Astrocyte (in vitro differentiated cells and primary cell): ENCODE data around the gene NISCH. TPM values are rescaled to one million over a fixed set of nuclear protein-coding genes. Genes with fewer than 3 reads are reported as not detected.
A peak's percentile ranks its signal among the peaks of the same experiment; 100 is the strongest.

Experiments used
- DNase-seq: peaks from one replicate; pipeline ENCODE4 v3.0.0-alpha.2; 2010; ENCODE audit warnings: low read depth
- FAIRE-seq: peaks from 2 replicates; lab custom pipeline; 2011; peaks lifted over from hg19 to GRCh38; lab: Jason Lieb, UNC
- H2AFZ ChIP-seq: 2 replicates; pipeline ENCODE4 v1.6.0; 2012; ENCODE audit warnings: low read depth, low read length, inconsistent platforms
- H3K27ac ChIP-seq: 2 replicates; pipeline ENCODE4 v1.5.1; 2011; ENCODE audit warnings: low read depth, low read length, inconsistent platforms
- H3K27me3 ChIP-seq: 2 replicates; pipeline ENCODE4 v1.6.0; 2011; ENCODE audit warnings: low read length, inconsistent platforms; ENCODE audit not compliant: insufficient read depth
- H3K36me3 ChIP-seq: 2 replicates; pipeline ENCODE4 v1.5.1; 2011; ENCODE audit warnings: low read length, inconsistent platforms; ENCODE audit not compliant: insufficient read depth
- H3K4me1 ChIP-seq: 2 replicates; pipeline ENCODE4 v1.5.1; 2011; ENCODE audit warnings: low read length, inconsistent platforms; ENCODE audit not compliant: insufficient read depth
- H3K4me2 ChIP-seq: 2 replicates; pipeline ENCODE4 v1.6.0; 2012; ENCODE audit warnings: low read length, inconsistent platforms
- H3K4me3 ChIP-seq: 2 replicates; pipeline ENCODE4 v1.5.1; 2011; ENCODE audit warnings: low read depth, mild to moderate bottlenecking, low read length, inconsistent platforms; ENCODE audit not compliant: insufficient read depth
- H3K79me2 ChIP-seq: 2 replicates; pipeline ENCODE4 v1.6.0; 2012; ENCODE audit warnings: mild to moderate bottlenecking, low read length, inconsistent platforms; ENCODE audit not compliant: insufficient read depth
- H3K9ac ChIP-seq: 2 replicates; pipeline ENCODE4 v1.6.0; 2012; ENCODE audit warnings: mild to moderate bottlenecking, low read length, inconsistent platforms
- H3K9me3 ChIP-seq: 2 replicates; pipeline ENCODE4 v1.5.1; 2012; ENCODE audit warnings: low read depth, mild to moderate bottlenecking, low read length, inconsistent platforms; ENCODE audit not compliant: insufficient read depth
- H4K20me1 ChIP-seq: 2 replicates; pipeline ENCODE4 v1.6.0; 2012; ENCODE audit warnings: low read length, inconsistent platforms; ENCODE audit not compliant: insufficient read depth
- H3K27ac Mint-ChIP-seq: one replicate; pipeline ENCODE4 v1.8.0; 2021; ENCODE audit warnings: mild to moderate bottlenecking, mixed read lengths; ENCODE audit not compliant: unreplicated experiment
- H3K27me3 Mint-ChIP-seq: one replicate; pipeline ENCODE4 v1.8.0; 2021; ENCODE audit warnings: low read depth, mixed read lengths; ENCODE audit not compliant: unreplicated experiment
- H3K36me3 Mint-ChIP-seq: one replicate; pipeline ENCODE4 v1.8.0; 2021; ENCODE audit warnings: low read depth, mixed read lengths; ENCODE audit not compliant: unreplicated experiment
- H3K4me1 Mint-ChIP-seq: one replicate; pipeline ENCODE4 v1.8.0; 2021; ENCODE audit warnings: low read depth, mixed read lengths; ENCODE audit not compliant: unreplicated experiment
- H3K4me3 Mint-ChIP-seq: one replicate; pipeline ENCODE4 v1.8.0; 2021; ENCODE audit warnings: mild to moderate bottlenecking, moderate library complexity, mixed read lengths; ENCODE audit not compliant: unreplicated experiment
- H3K9me3 Mint-ChIP-seq: one replicate; pipeline ENCODE4 v1.8.0; 2021; ENCODE audit warnings: mild to moderate bottlenecking, mixed read lengths; ENCODE audit not compliant: unreplicated experiment
- CTCF ChIP-seq: IDR thresholded peaks from 2 replicates; pipeline ENCODE4 v1.5.1; 2011; ENCODE audit warnings: low read depth, mild to moderate bottlenecking, inconsistent platforms, low read length, moderate library complexity; ENCODE audit not compliant: insufficient read depth
- EZH2 ChIP-seq: IDR thresholded peaks from 2 replicates; pipeline ENCODE4 v1.6.1; 2012; ENCODE audit warnings: mild to moderate bottlenecking, low read length, inconsistent platforms; ENCODE audit not compliant: insufficient read depth
- total RNA-seq: library from RNA; stranded (reverse); gene quantifications from 2 replicates; pipeline ENCODE4 v1.2.1, GENCODE V29; 2021

Gene NISCH
- total RNA-seq, 1 donor from 2014 or later, result 118 TPM

GRCh38 chr3:52492059-52492458, 36.7 kb downstream of the NISCH start:
- no peak overlapping the region for H2AFZ ChIP-seq
- H3K27ac Mint-ChIP-seq, result peak overlapping the region; percentile 41
- H3K4me1 ChIP-seq, result peaks cover 23% of the 10 kb centered on the region
- TF ChIP-seq EZH2 (no peak), CTCF (no peak)
- no peaks in the 10 kb centered on the region for H3K9me3 Mint-ChIP-seq
- no peaks in the 10 kb centered on the region for H3K79me2 ChIP-seq
- no peak overlapping the region for H3K4me2 ChIP-seq
- H3K36me3 Mint-ChIP-seq, result peaks cover 10% of the 10 kb centered on the region
- no peak overlapping the region for H3K4me3 Mint-ChIP-seq
- no peak overlapping the region for H3K9ac ChIP-seq
- H3K4me3 ChIP-seq, result no peak overlapping the region
- H4K20me1 ChIP-seq, result peaks cover 28% of the 10 kb centered on the region
- no peak for DNase-seq
- H3K27me3 Mint-ChIP-seq, result no peaks in the 10 kb centered on the region
- H3K9me3 ChIP-seq, result no peaks in the 10 kb centered on the region
- no peak for FAIRE-seq
- no peak overlapping the region for H3K27ac ChIP-seq
- peaks cover 8% of the 10 kb centered on the region for H3K36me3 ChIP-seq
- H3K4me1 Mint-ChIP-seq, result peaks cover 20% of the 10 kb centered on the region
- H3K27me3 ChIP-seq, result no peaks in the 10 kb centered on the region

- H2AFZ ChIP-seq, result no peak overlapping the region
- peaks cover 20% of the 10 kb centered on the region for H3K4me1 Mint-ChIP-seq
- H3K36me3 Mint-ChIP-seq, result peaks cover 8% of the 10 kb centered on the region
- H3K36me3 ChIP-seq, result peaks cover 8% of the 10 kb centered on the region
- H3K4me3 ChIP-seq, result no peak overlapping the region
- peaks cover 28% of the 10 kb centered on the region for H4K20me1 ChIP-seq
- H3K4me2 ChIP-seq, result no peak overlapping the region
- no peak overlapping the region for H3K4me3 Mint-ChIP-seq
- H3K9ac ChIP-seq, result no peak overlapping the region
- H3K27ac Mint-ChIP-seq, result no peak overlapping the region
- FAIRE-seq (no peak), DNase-seq (no peak)
- H3K9me3 Mint-ChIP-seq, result no peaks in the 10 kb centered on the region
- no peaks in the 10 kb centered on the region for H3K27me3 Mint-ChIP-seq
- no peaks in the 10 kb centered on the region for H3K9me3 ChIP-seq
- peaks cover 31% of the 10 kb centered on the region for H3K4me1 ChIP-seq
- no peaks in the 10 kb centered on the region for H3K27me3 ChIP-seq
- H3K27ac ChIP-seq, result no peak overlapping the region
- TF ChIP-seq CTCF (no peak), EZH2 (no peak)
- H3K79me2 ChIP-seq, result no peaks in the 10 kb centered on the region
Measured at GRCh38 chr3:52493232-52494017, 38.0 kb downstream of the NISCH start.

GRCh38 chr3:52494445-52494844, 39.0 kb downstream of the NISCH start:
- Histone ChIP-seq H2AFZ (no peak overlapping the region), H4K20me1 (peaks cover 28% of the 10 kb centered on the region), H3K9me3 (no peaks in the 10 kb centered on the region), H3K9ac (no peak overlapping the region), H3K4me3 (no peak overlapping the region), H3K27me3 (no peaks in the 10 kb centered on the region), H3K79me2 (no peaks in the 10 kb centered on the region), H3K36me3 (peaks cover 4% of the 10 kb centered on the region), H3K4me1 (peaks cover 36% of the 10 kb centered on the region), H3K4me2 (no peak overlapping the region), H3K27ac (no peak overlapping the region)
- Mint-ChIP-seq H3K4me3 (no peak overlapping the region), H3K27ac (peak overlapping the region; percentile 83), H3K4me1 (peaks cover 20% of the 10 kb centered on the region), H3K27me3 (peaks cover 4% of the 10 kb centered on the region), H3K9me3 (no peaks in the 10 kb centered on the region), H3K36me3 (peaks cover 8% of the 10 kb centered on the region)
- TF ChIP-seq EZH2 (no peak), CTCF (no peak)
- FAIRE-seq (no peak), DNase-seq (no peak)
